Measurements from ENCODE around the gene TMEM185B. TPM values are rescaled to one million over a fixed set of nuclear protein-coding genes. Genes with fewer than 3 reads are reported as not detected.

Gene TMEM185B
- polyA plus RNA-seq, 1 of the 3 experiments (the other 2 are of a cell fraction), result 36.0 TPM

DNA sequence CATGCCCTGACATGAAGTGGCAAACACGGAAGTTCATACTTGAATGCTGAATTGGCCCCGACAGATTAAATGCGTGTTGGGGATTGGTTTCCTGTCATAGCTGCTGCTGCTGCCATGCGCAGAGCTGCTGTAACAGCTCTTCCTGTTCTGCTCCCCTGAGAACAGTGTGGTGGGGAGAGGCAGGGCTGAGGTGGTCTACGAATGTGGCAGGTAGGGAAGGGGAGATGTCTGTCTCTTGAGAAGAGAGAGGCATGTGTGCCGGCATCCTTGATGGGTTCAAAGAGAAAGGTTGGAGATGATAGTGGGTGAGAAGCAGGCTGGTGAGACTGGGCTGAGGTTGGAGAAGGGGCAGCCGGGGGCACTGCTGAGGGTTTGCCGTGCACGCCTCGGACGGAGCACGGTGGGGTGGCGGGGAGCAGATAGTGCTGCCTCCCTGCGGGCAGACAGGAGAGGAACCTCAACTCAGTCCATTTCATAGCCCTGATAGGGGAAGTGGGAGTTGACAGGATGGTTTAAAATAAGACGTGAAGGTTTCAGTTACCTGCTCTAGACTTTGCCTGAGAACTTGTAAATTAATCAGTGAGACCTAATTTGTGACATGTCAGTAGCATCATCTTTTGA is 46.1 kb downstream of the TMEM185B start:
- peaks cover 6 to 15% of the 10 kb centered on the region in 2 experiments for H3K36me3 ChIP-seq (replicated peaks in 1 of 2; ENCODE audit: control insufficient read depth in 1 of 2, insufficient read depth in 2 of 2, low read length in 1 of 2)
- no peak overlapping the region for H3K4me2 ChIP-seq
- ChIA-PET POLR2A (no interaction called here), CTCF (interaction anchor here (0.9 to 3.6 kb wide), 6 partner anchors 12 to 501 kb away, joined by 3 to 129 read pairs (median 14); partner anchors contain the start of gene PTPN4)
- no peak overlapping the region for H3K9ac ChIP-seq
- DNase-seq, result no peak
- H3K27ac ChIP-seq (ENCODE audit: low read depth in 2 of 2, low read length in 1 of 2), result no peak overlapping the region
- H3K9me2 ChIP-seq, result no peaks in the 10 kb centered on the region
- H3K27me3 ChIP-seq (ENCODE audit: insufficient read depth), result no peaks in the 10 kb centered on the region
- no peaks in the 10 kb centered on the region for H3K79me2 ChIP-seq (ENCODE audit: insufficient read depth)
- no peaks in the 10 kb centered on the region for H3K9me3 ChIP-seq
- no peaks in the 10 kb centered on the region; a peak in 1 of 4 replicates for H3K4me1 ChIP-seq (ENCODE audit: control insufficient read depth in 1 of 2, insufficient read depth in 2 of 2, low read depth in 1 of 2, low read length in 1 of 2)
- no peak overlapping the region for H2AFZ ChIP-seq (ENCODE audit: low read depth)
- H3F3A ChIP-seq (replicated peaks; ENCODE audit: insufficient read depth), result no peaks in the 10 kb centered on the region
- WGBS (ENCODE audit: low lambda C conversion rate), result 93% methylated on average over 15 of the region's 15 CpGs
- no peaks in the 10 kb centered on the region for H4K20me1 ChIP-seq (ENCODE audit: insufficient read depth)
- no peak for TF ChIP-seq GABPA (IDR thresholded peaks at IDR 0.05; ENCODE audit: low read depth)
- no peak for TF ChIP-seq MEF2A (IDR thresholded peaks at IDR 0.05; ENCODE audit: borderline replicate concordance, low read depth)
- TF ChIP-seq YY1 (IDR thresholded peaks at IDR 0.05; ENCODE audit: low read depth), result no peak
- TF ChIP-seq, protein P1, sequence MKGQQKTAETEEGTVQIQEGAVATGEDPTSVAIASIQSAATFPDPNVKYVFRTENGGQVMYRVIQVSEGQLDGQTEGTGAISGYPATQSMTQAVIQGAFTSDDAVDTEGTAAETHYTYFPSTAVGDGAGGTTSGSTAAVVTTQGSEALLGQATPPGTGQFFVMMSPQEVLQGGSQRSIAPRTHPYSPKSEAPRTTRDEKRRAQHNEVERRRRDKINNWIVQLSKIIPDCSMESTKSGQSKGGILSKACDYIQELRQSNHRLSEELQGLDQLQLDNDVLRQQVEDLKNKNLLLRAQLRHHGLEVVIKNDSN (IDR thresholded peaks at IDR 0.05; ENCODE audit: borderline replicate concordance, low read depth), result no peak
- no peak overlapping the region for H3K4me3 ChIP-seq (ENCODE audit: low read depth in 2 of 2, low read length in 1 of 2)

DNA sequence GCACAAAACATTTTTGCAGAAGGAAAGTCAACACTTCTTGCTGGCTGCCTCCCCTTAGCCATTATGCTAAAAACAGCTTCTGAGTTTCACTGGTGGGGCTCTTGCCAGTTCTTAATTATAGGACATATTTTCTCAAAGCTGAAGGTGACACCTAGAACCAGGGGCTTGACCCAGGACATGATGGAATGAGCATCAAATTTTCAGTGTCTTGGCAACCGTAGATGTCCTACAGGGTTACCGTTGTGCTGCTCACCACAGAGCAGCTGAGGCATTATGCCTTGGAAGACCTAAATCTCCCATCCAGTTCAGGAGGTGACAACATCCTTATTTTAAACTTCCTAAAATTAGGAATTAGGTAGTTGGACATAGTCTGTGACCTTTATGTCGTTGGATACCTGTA is 46.7 kb downstream of the TMEM185B start:
- Histone ChIP-seq H3F3A (replicated peaks; ENCODE audit: insufficient read depth) (no peaks in the 10 kb centered on the region), H3K79me2 (ENCODE audit: insufficient read depth) (no peaks in the 10 kb centered on the region), H3K27ac (ENCODE audit: low read depth in 2 of 2, low read length in 1 of 2) (no peak overlapping the region), H3K4me2 (no peak overlapping the region), H3K9me2 (no peaks in the 10 kb centered on the region), H3K4me3 (ENCODE audit: low read depth in 2 of 2, low read length in 1 of 2) (no peak overlapping the region), H2AFZ (ENCODE audit: low read depth) (no peak overlapping the region), H3K9ac (no peak overlapping the region), H3K27me3 (ENCODE audit: insufficient read depth) (no peaks in the 10 kb centered on the region), H3K9me3 (no peaks in the 10 kb centered on the region), H3K4me1 (ENCODE audit: control insufficient read depth in 1 of 2, insufficient read depth in 2 of 2, low read depth in 1 of 2, low read length in 1 of 2) (no peaks in the 10 kb centered on the region; a peak in 1 of 4 replicates), H3K36me3 (replicated peaks in 1 of 2; ENCODE audit: control insufficient read depth in 1 of 2, insufficient read depth in 2 of 2, low read length in 1 of 2) (peaks cover 8 to 15% of the 10 kb centered on the region in 2 experiments), H4K20me1 (ENCODE audit: insufficient read depth) (no peaks in the 10 kb centered on the region)
- TF ChIP-seq MXI1 (IDR thresholded peaks at IDR 0.05; ENCODE audit: low read depth, low read length) (no peak), EZH2phosphoT487 (IDR thresholded peaks at IDR 0.05; ENCODE audit: borderline replicate concordance, low read depth) (no peak), TAF1 (IDR thresholded peaks at IDR 0.05; ENCODE audit: borderline replicate concordance, low read depth, low read length) (no peak), TCF12 (IDR thresholded peaks at IDR 0.05) (no peak), NFIC (IDR thresholded peaks at IDR 0.05; ENCODE audit: borderline replicate concordance) (no peak), RFX5 (IDR thresholded peaks at IDR 0.05; ENCODE audit: low read length) (no peak), RAD21 (IDR thresholded peaks at IDR 0.05; ENCODE audit: low read length) (no peak), TEAD4 (IDR thresholded peaks at IDR 0.05; ENCODE audit: borderline replicate concordance, insufficient read depth) (no peak)
- TF ChIP-seq, protein P2, sequence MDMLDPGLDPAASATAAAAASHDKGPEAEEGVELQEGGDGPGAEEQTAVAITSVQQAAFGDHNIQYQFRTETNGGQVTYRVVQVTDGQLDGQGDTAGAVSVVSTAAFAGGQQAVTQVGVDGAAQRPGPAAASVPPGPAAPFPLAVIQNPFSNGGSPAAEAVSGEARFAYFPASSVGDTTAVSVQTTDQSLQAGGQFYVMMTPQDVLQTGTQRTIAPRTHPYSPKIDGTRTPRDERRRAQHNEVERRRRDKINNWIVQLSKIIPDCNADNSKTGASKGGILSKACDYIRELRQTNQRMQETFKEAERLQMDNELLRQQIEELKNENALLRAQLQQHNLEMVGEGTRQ (IDR thresholded peaks at IDR 0.05; ENCODE audit: borderline replicate concordance, low read depth, low read length), result no peak
- TF ChIP-seq, protein P3, sequence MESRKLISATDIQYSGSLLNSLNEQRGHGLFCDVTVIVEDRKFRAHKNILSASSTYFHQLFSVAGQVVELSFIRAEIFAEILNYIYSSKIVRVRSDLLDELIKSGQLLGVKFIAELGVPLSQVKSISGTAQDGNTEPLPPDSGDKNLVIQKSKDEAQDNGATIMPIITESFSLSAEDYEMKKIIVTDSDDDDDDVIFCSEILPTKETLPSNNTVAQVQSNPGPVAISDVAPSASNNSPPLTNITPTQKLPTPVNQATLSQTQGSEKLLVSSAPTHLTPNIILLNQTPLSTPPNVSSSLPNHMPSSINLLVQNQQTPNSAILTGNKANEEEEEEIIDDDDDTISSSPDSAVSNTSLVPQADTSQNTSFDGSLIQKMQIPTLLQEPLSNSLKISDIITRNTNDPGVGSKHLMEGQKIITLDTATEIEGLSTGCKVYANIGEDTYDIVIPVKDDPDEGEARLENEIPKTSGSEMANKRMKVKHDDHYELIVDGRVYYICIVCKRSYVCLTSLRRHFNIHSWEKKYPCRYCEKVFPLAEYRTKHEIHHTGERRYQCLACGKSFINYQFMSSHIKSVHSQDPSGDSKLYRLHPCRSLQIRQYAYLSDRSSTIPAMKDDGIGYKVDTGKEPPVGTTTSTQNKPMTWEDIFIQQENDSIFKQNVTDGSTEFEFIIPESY (IDR thresholded peaks at IDR 0.05; ENCODE audit: borderline replicate concordance, low read depth), result no peak
- ChIA-PET CTCF (interaction anchor here (0.8 to 3.6 kb wide), 13 partner anchors 8 to 502 kb away, joined by 3 to 129 read pairs (median 8); no protein-coding TSS in a partner anchor), POLR2A (interaction anchor here (0.6 kb wide), 1 partner anchor 494 kb away, joined by 3 read pairs; no protein-coding TSS in a partner anchor)
- no peak for DNase-seq
- WGBS (ENCODE audit: low lambda C conversion rate), result 73% methylated on average over 3 of the region's 3 CpGs
